OCI-LY7 (cell line): ENCODE data around the gene PDSS2.

Experiments used
- EZH2phosphoT487 ChIP-seq: fragments of 200-600 bp; sonication (generic); IDR thresholded peaks from 2 replicates; pipeline ENCODE4 v1.6.1; 2018; ENCODE audit warnings: low read depth, borderline replicate concordance, mild to moderate bottlenecking, mixed run types, antibody characterized with exemption, low read length, moderate library complexity, mixed read lengths
- TF ChIP-seq, protein P1 (sequence below): fragments of 200-600 bp; sonication (generic); conservative IDR thresholded peaks from 2 replicates; pipeline ENCODE4 v1.5.1; 2014; ENCODE audit warnings: mild to moderate bottlenecking, antibody characterized with exemption, low read length, moderate library complexity, mixed read lengths

DNA sequence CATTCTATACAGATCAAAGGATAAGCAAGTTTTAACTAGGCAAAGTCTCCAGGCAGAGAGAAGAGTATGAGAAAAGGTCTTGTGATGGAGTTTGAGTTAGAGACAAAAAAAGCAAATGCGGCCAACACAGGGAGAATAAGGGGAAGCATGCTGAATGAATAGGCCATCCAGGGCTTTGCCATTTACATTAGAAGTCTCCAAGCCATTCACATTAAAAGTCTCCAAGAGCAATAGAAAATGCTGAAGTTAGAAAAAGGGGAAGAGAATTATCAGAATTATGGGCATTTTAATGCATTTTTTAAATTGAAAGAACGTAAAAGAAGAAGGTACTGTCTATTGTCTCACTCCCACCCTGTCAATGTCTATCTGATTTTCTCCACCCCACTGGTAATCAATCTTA, 49.4 kb downstream of the PDSS2 start:
- TF ChIP-seq, protein P1, sequence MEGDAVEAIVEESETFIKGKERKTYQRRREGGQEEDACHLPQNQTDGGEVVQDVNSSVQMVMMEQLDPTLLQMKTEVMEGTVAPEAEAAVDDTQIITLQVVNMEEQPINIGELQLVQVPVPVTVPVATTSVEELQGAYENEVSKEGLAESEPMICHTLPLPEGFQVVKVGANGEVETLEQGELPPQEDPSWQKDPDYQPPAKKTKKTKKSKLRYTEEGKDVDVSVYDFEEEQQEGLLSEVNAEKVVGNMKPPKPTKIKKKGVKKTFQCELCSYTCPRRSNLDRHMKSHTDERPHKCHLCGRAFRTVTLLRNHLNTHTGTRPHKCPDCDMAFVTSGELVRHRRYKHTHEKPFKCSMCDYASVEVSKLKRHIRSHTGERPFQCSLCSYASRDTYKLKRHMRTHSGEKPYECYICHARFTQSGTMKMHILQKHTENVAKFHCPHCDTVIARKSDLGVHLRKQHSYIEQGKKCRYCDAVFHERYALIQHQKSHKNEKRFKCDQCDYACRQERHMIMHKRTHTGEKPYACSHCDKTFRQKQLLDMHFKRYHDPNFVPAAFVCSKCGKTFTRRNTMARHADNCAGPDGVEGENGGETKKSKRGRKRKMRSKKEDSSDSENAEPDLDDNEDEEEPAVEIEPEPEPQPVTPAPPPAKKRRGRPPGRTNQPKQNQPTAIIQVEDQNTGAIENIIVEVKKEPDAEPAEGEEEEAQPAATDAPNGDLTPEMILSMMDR = no peak
- TF ChIP-seq EZH2phosphoT487 = no peak
